HEK293 (cell line): Measurements from ENCODE around the gene KLHL29.
A peak's percentile ranks its signal among the peaks of the same experiment; 100 is the strongest.

Experiments
- INSM2 ChIP-seq: fragments of 450-650 bp; formaldehyde crosslinking; IDR thresholded peaks from 2 replicates; pipeline ENCODE4 v1.5.1; 2016; ENCODE audit warnings: missing biosample characterization, missing genetic modification characterization
- KLF7 ChIP-seq: fragments of 450-650 bp; formaldehyde crosslinking; IDR thresholded peaks from 2 replicates; pipeline ENCODE4 v1.5.1; 2016; ENCODE audit warnings: missing biosample characterization, missing genetic modification characterization, borderline replicate concordance
- MYNN ChIP-seq: fragments of 450-650 bp; formaldehyde crosslinking; IDR thresholded peaks from 2 replicates; pipeline ENCODE4 v1.5.1; 2016; ENCODE audit warnings: missing biosample characterization, missing genetic modification characterization, borderline replicate concordance
- PATZ1 ChIP-seq: fragments of 450-650 bp; formaldehyde crosslinking; IDR thresholded peaks from 2 replicates; pipeline ENCODE4 v1.5.1; 2016; ENCODE audit warnings: missing biosample characterization, missing genetic modification characterization
- PRDM6 ChIP-seq: fragments of 450-650 bp; formaldehyde crosslinking; IDR thresholded peaks from 2 replicates; pipeline ENCODE4 v1.5.1; 2017; ENCODE audit warnings: missing biosample characterization, missing genetic modification characterization
- REPIN1 ChIP-seq: fragments of 450-650 bp; formaldehyde crosslinking; IDR thresholded peaks from 2 replicates; pipeline ENCODE4 v1.5.1; 2017; ENCODE audit warnings: missing biosample characterization, missing genetic modification characterization, low read depth
- WT1 ChIP-seq: fragments of 450-650 bp; formaldehyde crosslinking; IDR thresholded peaks from 2 replicates; pipeline ENCODE4 v1.5.1; 2016; ENCODE audit warnings: missing biosample characterization, missing genetic modification characterization
- YY1 ChIP-seq: fragments of 450-650 bp; formaldehyde crosslinking; IDR thresholded peaks from 2 replicates; pipeline ENCODE4 v1.5.1; 2018; ENCODE audit warnings: missing biosample characterization, missing genetic modification characterization
- ZFHX2 ChIP-seq: fragments of 450-650 bp; formaldehyde crosslinking; conservative IDR thresholded peaks from 2 replicates; pipeline ENCODE4 v1.5.1; 2016; ENCODE audit warnings: missing biosample characterization, missing genetic modification characterization
- ZNF133 ChIP-seq: fragments of 450-650 bp; formaldehyde crosslinking; IDR thresholded peaks from 2 replicates; pipeline ENCODE4 v1.5.1; 2016; ENCODE audit warnings: missing biosample characterization, missing genetic modification characterization
- ZNF280D ChIP-seq: fragments of 450-650 bp; formaldehyde crosslinking; IDR thresholded peaks from 2 replicates; pipeline ENCODE4 v1.5.1; 2016; ENCODE audit warnings: missing biosample characterization, missing genetic modification characterization
- ZNF292 ChIP-seq: fragments of 450-650 bp; formaldehyde crosslinking; IDR thresholded peaks from 2 replicates; pipeline ENCODE4 v1.5.1; 2016; ENCODE audit warnings: low read depth, missing biosample characterization, missing genetic modification characterization, borderline replicate concordance
- ZNF341 ChIP-seq: fragments of 450-650 bp; formaldehyde crosslinking; IDR thresholded peaks from 2 replicates; pipeline ENCODE4; 2016; ENCODE audit warnings: low read depth, missing biosample characterization, missing genetic modification characterization
- ZNF366 ChIP-seq: fragments of 450-650 bp; formaldehyde crosslinking; conservative IDR thresholded peaks from 2 replicates; pipeline ENCODE4 v1.5.1; 2016; ENCODE audit warnings: missing biosample characterization, missing genetic modification characterization
- ZNF398 ChIP-seq: fragments of 450-650 bp; formaldehyde crosslinking; IDR thresholded peaks from 2 replicates; pipeline ENCODE4 v1.5.1; 2017; ENCODE audit warnings: missing biosample characterization, missing genetic modification characterization
- ZNF426 ChIP-seq: fragments of 450-650 bp; formaldehyde crosslinking; IDR thresholded peaks from 2 replicates; pipeline ENCODE4 v1.5.1; 2017; ENCODE audit warnings: missing biosample characterization, missing genetic modification characterization, mild to moderate bottlenecking, inconsistent platforms, moderate library complexity
- ZNF555 ChIP-seq: fragments of 450-650 bp; formaldehyde crosslinking; conservative IDR thresholded peaks from 2 replicates; pipeline ENCODE4 v1.5.1; 2017; ENCODE audit warnings: missing biosample characterization, mild to moderate bottlenecking, missing genetic modification characterization, inconsistent platforms
- ZNF561 ChIP-seq: fragments of 450-650 bp; IDR thresholded peaks from 2 replicates; pipeline ENCODE4 v1.5.1; 2018; ENCODE audit warnings: missing biosample characterization, missing genetic modification characterization, borderline replicate concordance
- ZNF629 ChIP-seq: fragments of 450-650 bp; formaldehyde crosslinking; IDR thresholded peaks from 2 replicates; pipeline ENCODE4 v1.5.1; 2017; ENCODE audit warnings: missing biosample characterization, missing genetic modification characterization
- ZNF692 ChIP-seq: fragments of 450-650 bp; formaldehyde crosslinking; IDR thresholded peaks from 2 replicates; pipeline ENCODE4 v1.5.1; 2016; ENCODE audit warnings: missing biosample characterization, missing genetic modification characterization
- ZNF776 ChIP-seq: fragments of 450-650 bp; formaldehyde crosslinking; IDR thresholded peaks from 2 replicates; pipeline ENCODE4 v1.5.0; 2017; ENCODE audit warnings: missing biosample characterization, missing genetic modification characterization, borderline replicate concordance
- ZSCAN30 ChIP-seq: fragments of 450-650 bp; IDR thresholded peaks from 2 replicates; pipeline ENCODE4 v1.5.1; 2018; ENCODE audit warnings: missing biosample characterization, mild to moderate bottlenecking, missing genetic modification characterization, moderate library complexity
- ZSCAN5A ChIP-seq: fragments of 450-650 bp; formaldehyde crosslinking; IDR thresholded peaks from 2 replicates; pipeline ENCODE4 v1.5.1; 2016; ENCODE audit warnings: missing biosample characterization, missing genetic modification characterization
- ZXDB ChIP-seq: fragments of 450-650 bp; formaldehyde crosslinking; IDR thresholded peaks from 2 replicates; pipeline ENCODE4 v1.5.1; 2016; ENCODE audit warnings: missing biosample characterization, missing genetic modification characterization

KLHL29 gene

GRCh38 chr2:23513872-23514793, 129.2 kb downstream of the KLHL29 start (continued):
- TF ChIP-seq ZNF366 (tag by site-specific recombination), result no peak
- no peak for TF ChIP-seq ZNF280D (tag by site-specific recombination)
- TF ChIP-seq ZFHX2 (tag by site-specific recombination), result peak; percentile 67
- 0 out of 2 replicates have a peak, but pooled peaks have one; percentile 10 for TF ChIP-seq ZNF692 (tag by site-specific recombination)
- peak; percentile 96 for TF ChIP-seq PRDM6 (tag by site-specific recombination)
- TF ChIP-seq ZNF133 (tag by site-specific recombination), result no peak
- TF ChIP-seq PATZ1 (tag by site-specific recombination), result peak; percentile 62
- TF ChIP-seq WT1 (tag by site-specific recombination), result peak; percentile 96
- TF ChIP-seq ZNF292 (tag by site-specific recombination), result no peak
- TF ChIP-seq ZNF426 (tag by site-specific recombination), result no peak
- no peak for TF ChIP-seq MYNN (tag by site-specific recombination)
- peak; percentile 69; the same call in 1 of the 2 replicates for TF ChIP-seq ZSCAN30 (tag by site-specific recombination)
- no peak for TF ChIP-seq ZNF776 (tag by site-specific recombination)
- TF ChIP-seq ZNF629, result peak; percentile 83
- no peak for TF ChIP-seq REPIN1 (tag by site-specific recombination)
- 0 out of 2 replicates have a peak, but pooled peaks have one; percentile 52 for TF ChIP-seq ZNF561 (tag by site-specific recombination)
- no peak for TF ChIP-seq YY1 (tag by site-specific recombination)
- no peak for TF ChIP-seq ZSCAN5A (tag by site-specific recombination)
- TF ChIP-seq ZNF555 (tag by site-specific recombination), result no peak
- TF ChIP-seq ZNF398 (tag by site-specific recombination), result peak; percentile 12; the same call in 1 of the 2 replicates
- no peak for TF ChIP-seq KLF7 (tag by site-specific recombination)
- peak; percentile 49; the same call in 1 of the 2 replicates for TF ChIP-seq INSM2 (tag by site-specific recombination)
- TF ChIP-seq ZNF341 (tag by site-specific recombination), result no peak
- 0 out of 2 replicates have a peak, but pooled peaks have one; percentile 25 for TF ChIP-seq ZXDB (tag by site-specific recombination)
